LNCAP (cell line): ENCODE measurements around the gene PLIN1.

Experiments used
- CTCF ChIP-seq: fragments of 450-650 bp; IDR thresholded peaks from 2 replicates; pipeline ENCODE4 v1.5.1; 2017; ENCODE audit warnings: mild to moderate bottlenecking

Gene PLIN1

GRCh38 chr15:89656116-89656815 lies 22.9 kb downstream of the PLIN1 start:
- TF ChIP-seq CTCF, result no peak

GRCh38 chr15:89654847-89655805 lies 24.0 kb downstream of the PLIN1 start, which contains the start of gene KIF7:
Gene KIF7 (minus strand): TSS chr15:89655467. CDS start chr15:89652930, 2,537 bp downstream.
- no peak for TF ChIP-seq CTCF

- no peak for TF ChIP-seq CTCF
These were observed 24.8 kb downstream of the PLIN1 start for GRCh38 chr15:89654301-89654761.

- no peak for TF ChIP-seq CTCF
These were observed 25.6 kb downstream of the PLIN1 start for GRCh38 chr15:89653578-89653977.

GRCh38 chr15:89652666-89653065 lies 26.5 kb downstream of the PLIN1 start:
- no peak for TF ChIP-seq CTCF

GRCh38 chr15:89652131-89652530 lies 27.0 kb downstream of the PLIN1 start:
- TF ChIP-seq CTCF, result no peak

GRCh38 chr15:89649716-89650115 lies 29.5 kb downstream of the PLIN1 start:
- TF ChIP-seq CTCF, result no peak
